ENCODE data around the gene EHD1. TPM values are rescaled to one million over a fixed set of nuclear protein-coding genes. Genes with fewer than 3 reads are reported as not detected.

EHD1 gene
- total RNA-seq, 2 experiments from 2014 or later = 131 to 149 TPM

GRCh38 chr11:64856382-64857227 lies 21.8 kb downstream of the EHD1 start:
- Mint-ChIP-seq H3K27me3 (no peaks in the 10 kb centered on the region), H3K4me3 (no peak overlapping the region), H3K4me1 (peaks cover 95% of the 10 kb centered on the region), H3K9me3 (no peaks in the 10 kb centered on the region), H3K36me3 (ENCODE audit: low read depth) (peaks cover 78% of the 10 kb centered on the region), H3K27ac (peak overlapping the region; percentile 66)
- ChIA-PET POLR2A (interaction anchor here (0.7 kb wide), 1 partner anchor 19 kb away, joined by 3 read pairs; no protein-coding TSS in a partner anchor), CTCF (interaction anchor here (18.3 to 32.1 kb wide), 2 partner anchors 8 to 30 kb away, joined by 232 to 732 read pairs; partner anchors contain the start of genes CDC42BPG and EHD1)
- DNase-seq = no peak

DNA sequence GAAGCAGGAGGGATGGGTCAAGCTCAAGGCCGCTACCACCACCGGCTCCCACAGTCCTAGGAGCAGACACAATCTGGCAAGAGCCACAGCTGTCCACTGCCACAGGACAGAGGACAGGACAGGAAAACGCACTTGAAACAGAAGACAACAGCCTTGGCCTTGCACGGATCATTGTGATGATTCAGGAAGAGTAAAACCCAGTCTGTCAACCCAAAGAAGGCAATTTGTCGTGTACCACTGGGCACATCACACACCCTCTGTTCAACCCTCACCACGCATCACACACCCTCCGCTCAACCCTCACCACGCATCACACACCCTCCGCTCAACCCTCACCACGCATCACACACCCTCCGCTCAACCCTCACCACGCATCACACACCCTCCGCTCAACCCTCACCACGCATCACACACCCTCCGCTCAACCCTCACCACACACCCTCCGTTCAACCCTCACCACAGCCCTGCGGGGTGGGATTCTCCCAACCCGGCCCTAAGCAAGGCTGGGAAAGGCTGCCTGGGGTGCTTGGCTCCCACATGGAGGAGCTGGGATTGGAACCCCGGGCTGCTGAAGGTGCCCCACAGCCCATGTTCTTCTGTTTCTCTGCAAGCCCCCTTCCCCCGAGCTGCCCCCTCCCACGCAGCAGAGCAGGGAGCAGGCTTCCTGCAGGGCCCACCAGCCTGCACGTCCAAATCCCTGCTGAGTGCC lies 22.7 kb downstream of the EHD1 start:
- peaks cover 72% of the 10 kb centered on the region for H3K36me3 Mint-ChIP-seq (ENCODE audit: low read depth)

GRCh38 chr11:64854534-64855502 lies 23.6 kb downstream of the EHD1 start:
- H3K4me3 Mint-ChIP-seq = no peak overlapping the region
- H3K27me3 Mint-ChIP-seq = no peaks in the 10 kb centered on the region
- DNase-seq = no peak
- peaks cover 91% of the 10 kb centered on the region for H3K4me1 Mint-ChIP-seq
- H3K36me3 Mint-ChIP-seq (ENCODE audit: low read depth) = peaks cover 68% of the 10 kb centered on the region
- POLR2A ChIA-PET = no interaction called here
- CTCF ChIA-PET = interaction anchor here (14.0 to 32.1 kb wide), 3 partner anchors 6 to 31 kb away, joined by 232 to 732 read pairs (median 232); partner anchors contain the start of genes CDC42BPG and EHD1
- H3K27ac Mint-ChIP-seq = peak overlapping the region; percentile 72
- no peaks in the 10 kb centered on the region for H3K9me3 Mint-ChIP-seq

More for the DNA sequence above, 22.7 kb downstream of the EHD1 start:
- H3K4me3 Mint-ChIP-seq = no peak overlapping the region
- ChIA-PET POLR2A (interaction anchor here (0.7 kb wide), 1 partner anchor 20 kb away, joined by 3 read pairs; no protein-coding TSS in a partner anchor), CTCF (interaction anchor here (14.0 to 32.1 kb wide), 3 partner anchors 6 to 30 kb away, joined by 232 to 732 read pairs (median 232); partner anchors contain the start of genes CDC42BPG and EHD1)
- no peaks in the 10 kb centered on the region for H3K27me3 Mint-ChIP-seq
- peak overlapping the region; percentile 72 for H3K27ac Mint-ChIP-seq
- H3K9me3 Mint-ChIP-seq = no peaks in the 10 kb centered on the region
- no peak for DNase-seq
- peaks cover 95% of the 10 kb centered on the region for H3K4me1 Mint-ChIP-seq

GRCh38 chr11:64854157-64854533 lies 24.3 kb downstream of the EHD1 start:
- no peak overlapping the region for H3K4me3 Mint-ChIP-seq
- H3K27ac Mint-ChIP-seq = peak overlapping the region; percentile 54
- CTCF ChIA-PET = interaction anchor here (0.6 to 32.1 kb wide), 5 partner anchors 5 to 294 kb away, joined by 4 to 732 read pairs (median 232); partner anchors contain the start of genes CDC42BPG and EHD1
- no peak for DNase-seq
- H3K36me3 Mint-ChIP-seq (ENCODE audit: low read depth) = peaks cover 63% of the 10 kb centered on the region
- H3K9me3 Mint-ChIP-seq = no peaks in the 10 kb centered on the region
- POLR2A ChIA-PET = no interaction called here
- H3K27me3 Mint-ChIP-seq = no peaks in the 10 kb centered on the region
- peaks cover 91% of the 10 kb centered on the region for H3K4me1 Mint-ChIP-seq

- H3K27me3 Mint-ChIP-seq = no peaks in the 10 kb centered on the region
- no peak overlapping the region for H3K4me3 Mint-ChIP-seq
- H3K4me1 Mint-ChIP-seq = peaks cover 91% of the 10 kb centered on the region
- peaks cover 59% of the 10 kb centered on the region for H3K36me3 Mint-ChIP-seq (ENCODE audit: low read depth)
- CTCF ChIA-PET = interaction anchor here (0.6 to 32.1 kb wide), 7 partner anchors 5 to 294 kb away, joined by 3 to 732 read pairs (median 5); partner anchors contain the start of genes CDC42BPG and EHD1
- peak overlapping the region; percentile 88 for H3K27ac Mint-ChIP-seq
- POLR2A ChIA-PET = no interaction called here
- no peaks in the 10 kb centered on the region for H3K9me3 Mint-ChIP-seq
- DNase-seq = no peak
Measured at GRCh38 chr11:64853709-64854108, 24.7 kb downstream of the EHD1 start.

DNA sequence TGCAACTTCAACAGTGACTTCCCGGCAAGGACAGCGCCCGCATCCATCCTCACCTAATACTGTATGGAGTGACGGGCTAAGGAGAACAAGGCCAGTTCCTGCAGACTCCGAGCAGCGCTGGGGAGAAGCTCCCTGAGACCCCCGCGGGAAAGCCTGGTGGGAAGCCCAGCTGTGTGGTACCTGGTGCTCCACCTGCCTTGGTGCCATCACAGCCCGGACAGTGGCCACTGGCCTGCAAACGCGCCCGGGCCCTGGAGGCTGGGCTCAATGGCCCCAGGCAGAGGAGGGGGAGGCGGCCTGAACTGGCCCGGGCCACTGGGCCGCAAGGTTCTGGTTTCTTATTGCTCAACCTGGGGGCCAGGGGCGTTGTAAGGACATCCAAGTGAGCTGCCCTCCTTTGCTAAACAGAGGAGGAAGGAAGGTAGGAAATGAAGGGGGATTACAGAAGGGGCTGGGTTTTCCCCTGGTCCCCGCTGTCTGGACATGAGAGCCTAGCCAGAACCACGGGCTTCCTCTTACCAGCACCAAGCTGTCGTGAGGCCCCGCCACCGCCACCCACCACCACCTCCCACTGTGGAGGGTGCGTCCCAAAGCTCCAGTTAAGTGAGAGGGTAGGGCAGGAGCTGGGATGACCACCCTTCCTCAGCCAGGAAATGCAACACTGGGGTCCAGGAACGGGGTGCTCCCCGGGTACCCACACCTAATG lies 25.5 kb downstream of the EHD1 start:
- peaks cover 91% of the 10 kb centered on the region for H3K4me1 Mint-ChIP-seq
- H3K36me3 Mint-ChIP-seq (ENCODE audit: low read depth) = peaks cover 55% of the 10 kb centered on the region
- H3K4me3 Mint-ChIP-seq = no peak overlapping the region

GRCh38 chr11:64851831-64852351 lies 26.5 kb downstream of the EHD1 start:
- DNase-seq = no peak
- Mint-ChIP-seq H3K27ac (peak overlapping the region; percentile 88), H3K9me3 (no peaks in the 10 kb centered on the region), H3K27me3 (no peaks in the 10 kb centered on the region), H3K4me3 (peak overlapping the region; percentile 35), H3K4me1 (peaks cover 90% of the 10 kb centered on the region), H3K36me3 (ENCODE audit: low read depth) (peaks cover 49% of the 10 kb centered on the region)
- CTCF ChIA-PET = interaction anchor here (1.2 to 32.1 kb wide), 5 partner anchors 9 to 75 kb away, joined by 3 to 732 read pairs (median 4); partner anchors contain the start of gene EHD1
- POLR2A ChIA-PET = no interaction called here

More for the DNA sequence above, 25.5 kb downstream of the EHD1 start:
- DNase-seq = no peak
- H3K9me3 Mint-ChIP-seq = no peaks in the 10 kb centered on the region
- H3K27me3 Mint-ChIP-seq = no peaks in the 10 kb centered on the region
- peak overlapping the region; percentile 88 for H3K27ac Mint-ChIP-seq
- CTCF ChIA-PET = interaction anchor here (0.9 to 32.1 kb wide), 7 partner anchors 4 to 258 kb away, joined by 3 to 732 read pairs (median 4); partner anchors contain the start of genes CDC42BPG and EHD1
- POLR2A ChIA-PET = no interaction called here

DNA sequence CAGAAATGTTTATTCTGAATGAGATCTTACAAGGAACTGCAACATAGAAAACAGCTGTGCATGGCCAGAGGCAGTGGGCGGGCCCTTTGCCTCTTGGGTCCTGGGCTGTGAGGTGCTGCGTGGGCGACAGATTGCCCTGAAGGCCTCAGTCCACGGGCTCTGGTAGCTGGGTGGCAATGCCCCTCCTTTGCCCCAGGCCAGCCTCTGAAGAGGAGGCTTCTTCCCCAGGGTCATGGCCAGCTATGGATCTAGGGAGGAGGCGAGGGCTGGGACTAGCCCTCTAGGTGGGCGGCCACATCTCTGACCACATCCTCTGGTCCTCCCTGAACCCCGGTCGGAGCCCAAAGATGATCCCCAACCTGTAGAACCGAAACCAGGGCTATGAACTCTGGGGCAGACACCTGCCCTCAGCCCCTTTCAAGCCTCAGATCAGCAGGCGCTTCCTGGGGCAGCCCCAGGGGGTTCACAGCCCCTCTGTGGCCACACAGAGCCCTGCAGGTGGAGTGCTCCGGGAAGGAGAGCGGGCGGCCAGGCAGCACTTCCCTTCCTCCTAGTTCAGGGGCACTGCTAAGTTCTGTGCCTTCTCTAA lies 27.3 kb downstream of the EHD1 start:
- Mint-ChIP-seq H3K27me3 (no peaks in the 10 kb centered on the region), H3K4me1 (peaks cover 83% of the 10 kb centered on the region)
- POLR2A ChIA-PET = no interaction called here

DNA sequence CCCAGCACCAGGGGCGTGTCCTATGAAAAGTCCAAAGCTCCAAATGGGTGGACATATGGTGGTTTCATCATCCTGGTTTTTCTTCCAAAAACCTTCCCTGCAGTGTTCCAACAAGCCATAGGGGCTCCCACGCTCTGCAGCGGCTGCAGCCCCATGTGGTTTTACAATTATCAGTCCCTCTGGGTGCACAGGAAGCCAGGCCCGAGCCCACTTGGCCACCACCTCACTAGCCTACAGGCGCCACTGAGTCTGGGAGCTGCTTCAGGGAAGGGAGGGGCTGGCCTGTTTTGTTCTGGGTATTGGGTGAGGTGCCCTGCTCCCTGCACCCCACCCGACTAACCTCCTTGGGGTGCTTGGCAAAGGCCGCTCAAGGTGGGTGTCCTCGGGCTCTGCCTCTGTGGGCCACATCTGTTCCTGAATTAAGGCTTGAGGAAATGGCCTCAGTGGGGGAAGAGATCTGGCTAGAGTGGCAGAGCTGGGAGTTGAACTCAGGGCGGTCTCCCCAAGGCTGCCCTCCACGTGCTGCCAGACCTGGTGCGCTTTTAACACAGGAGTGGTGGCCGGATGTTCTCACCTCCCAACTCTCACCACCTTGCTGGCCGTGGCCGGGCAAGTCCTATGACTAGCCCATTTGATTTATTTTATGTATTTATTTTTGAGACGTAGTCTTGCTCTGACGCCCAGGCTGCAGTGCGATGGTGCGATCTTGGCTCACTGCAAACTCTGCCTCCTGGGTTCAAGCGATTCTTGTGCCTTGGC lies 28.6 kb downstream of the EHD1 start:
- Mint-ChIP-seq H3K4me3 (peak overlapping the region; percentile 22), H3K27me3 (no peaks in the 10 kb centered on the region)
- CTCF ChIA-PET = interaction anchor here (0.5 to 32.1 kb wide), 7 partner anchors 11 to 403 kb away, joined by 3 to 732 read pairs (median 4); partner anchors contain the start of genes ARL2, EHD1, MAJIN and ZNHIT2

More for the DNA sequence above, 27.3 kb downstream of the EHD1 start:
- CTCF ChIA-PET = interaction anchor here (0.8 to 32.1 kb wide), 4 partner anchors 8 to 35 kb away, joined by 3 to 732 read pairs (median 118); partner anchors contain the start of gene EHD1
- Mint-ChIP-seq H3K9me3 (no peaks in the 10 kb centered on the region), H3K27ac (peak overlapping the region; percentile 88), H3K36me3 (ENCODE audit: low read depth) (peaks cover 41% of the 10 kb centered on the region), H3K4me3 (no peak overlapping the region)
- peak; percentile 49 for DNase-seq

More for the DNA sequence above, 28.6 kb downstream of the EHD1 start:
- H3K36me3 Mint-ChIP-seq (ENCODE audit: low read depth) = peaks cover 29% of the 10 kb centered on the region
- peaks cover 76% of the 10 kb centered on the region for H3K4me1 Mint-ChIP-seq
- DNase-seq = no peak
- peak overlapping the region; percentile 57 for H3K27ac Mint-ChIP-seq
- POLR2A ChIA-PET = interaction anchor here (0.6 kb wide), 1 partner anchor 232 kb away, joined by 3 read pairs; no protein-coding TSS in a partner anchor
- no peaks in the 10 kb centered on the region for H3K9me3 Mint-ChIP-seq
